GM19043 (cell line): ENCODE measurements around the gene EHMT1.

Experiments used
- ATAC-seq: cut with Tn5 transposase; IDR thresholded peaks from one replicate; pipeline ENCODE4 v1.9.1; 2021; ENCODE audit warnings: low read depth; ENCODE audit not compliant: unreplicated experiment

EHMT1 gene

DNA sequence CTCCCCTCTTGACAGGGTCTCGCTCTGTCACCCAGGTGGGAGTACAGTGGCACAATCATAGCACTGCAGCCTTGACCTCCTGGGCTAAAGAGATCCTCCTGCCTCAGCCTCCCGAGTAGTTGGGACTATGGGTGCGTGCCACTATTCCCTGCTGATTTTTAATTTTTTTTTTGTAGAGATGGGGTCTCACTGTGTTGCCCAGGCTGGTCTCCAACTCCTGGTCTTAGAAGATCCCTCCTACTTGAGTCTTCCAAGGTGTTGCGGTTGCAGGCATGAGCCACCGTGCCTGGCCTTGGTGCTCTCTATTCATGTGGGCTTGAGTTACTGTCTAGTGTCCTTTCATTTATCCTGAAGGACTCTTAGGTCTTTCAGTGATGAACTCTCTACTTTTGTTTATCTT is 24.1 kb downstream of the EHMT1 start:
- ATAC-seq: no peak

DNA sequence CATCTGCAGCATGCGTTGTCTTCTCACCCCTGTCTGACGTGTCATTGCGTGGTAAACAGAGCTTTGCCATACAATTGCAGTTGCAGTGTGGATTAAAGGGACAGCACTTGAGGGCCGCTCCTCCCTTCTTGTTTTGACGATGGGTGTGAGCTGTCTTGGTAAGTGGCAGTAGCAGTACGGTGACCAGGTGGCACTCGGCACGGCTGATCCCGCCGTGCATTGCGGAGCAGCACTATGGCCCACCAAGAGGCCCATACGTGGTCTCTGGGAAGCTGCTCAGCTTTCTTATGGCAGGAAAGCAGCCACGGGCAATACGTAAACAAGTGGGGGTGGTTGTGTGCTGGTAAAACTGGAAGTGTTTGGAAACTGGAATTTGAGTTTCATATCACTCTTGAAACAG is 25.1 kb downstream of the EHMT1 start:
- no peak for ATAC-seq

DNA sequence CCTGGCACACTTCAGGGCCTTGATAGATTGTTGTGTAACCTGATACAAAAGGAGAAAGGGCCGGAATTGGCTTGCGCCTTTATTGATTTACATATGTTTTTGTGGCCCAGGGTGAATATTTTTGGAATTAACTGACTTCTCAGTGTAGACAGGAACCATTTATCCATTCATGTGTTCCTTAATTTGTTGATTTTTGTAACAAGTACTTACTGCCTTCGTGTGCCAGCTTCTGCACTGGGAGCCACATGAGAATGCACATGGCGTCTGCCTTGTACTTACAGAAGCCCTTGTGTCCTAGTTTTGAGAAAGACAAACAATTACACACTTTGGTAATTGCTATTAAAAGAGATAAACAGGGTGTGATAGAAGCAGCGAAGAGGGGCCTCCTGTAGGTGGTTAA is 26.4 kb downstream of the EHMT1 start:
- ATAC-seq: no peak

DNA sequence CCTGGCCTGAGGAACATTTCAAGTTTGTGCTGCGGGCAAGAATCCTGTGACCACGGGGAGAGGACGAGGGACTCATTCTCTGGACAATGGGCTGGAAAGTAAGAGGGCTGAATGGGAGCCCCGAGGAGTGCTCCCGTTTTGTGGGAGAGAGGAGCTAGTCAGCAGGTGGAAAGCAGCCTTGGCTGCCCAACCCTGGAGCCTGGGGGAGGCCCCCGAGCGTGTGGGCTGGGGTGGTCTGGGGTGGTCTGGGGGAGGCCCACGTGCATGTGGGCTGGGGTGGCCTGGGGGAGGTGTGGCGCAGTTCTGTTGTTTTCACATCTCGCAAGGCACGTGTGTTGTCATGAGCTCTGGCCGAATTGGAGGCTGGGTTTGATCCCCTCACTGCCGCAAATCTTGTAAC is 27.5 kb downstream of the EHMT1 start:
- no peak for ATAC-seq

DNA sequence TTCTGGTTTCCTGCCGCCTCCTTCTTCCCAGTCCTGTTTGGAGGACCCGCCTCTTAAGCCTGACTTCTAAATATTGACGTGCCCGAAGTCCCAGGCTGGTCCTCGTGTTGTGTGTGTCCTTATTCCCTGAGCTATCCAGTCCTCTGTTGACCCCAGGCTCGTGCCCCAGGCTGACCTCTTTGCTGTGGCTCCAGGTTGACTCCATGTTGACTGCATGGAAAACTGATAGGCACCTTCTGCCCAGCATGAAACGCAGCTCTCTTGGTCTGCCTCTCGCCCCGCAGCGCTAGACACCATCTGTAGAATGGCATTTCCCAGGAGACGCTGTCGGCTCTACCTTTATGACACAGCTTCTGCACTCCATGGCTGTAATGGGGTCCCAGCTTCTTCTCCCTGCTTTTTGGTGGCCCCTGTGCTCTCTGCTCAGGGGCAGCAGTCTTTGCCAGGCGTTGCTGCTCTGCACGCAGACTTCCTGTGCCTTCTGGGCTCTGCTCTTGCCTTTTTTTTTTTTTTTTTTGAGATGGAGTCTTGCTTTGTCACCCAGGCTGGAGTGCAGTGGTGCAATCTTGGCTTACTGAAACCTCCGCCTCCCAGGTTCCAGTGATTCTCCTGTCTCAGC is 28.4 kb downstream of the EHMT1 start:
- ATAC-seq: no peak

DNA sequence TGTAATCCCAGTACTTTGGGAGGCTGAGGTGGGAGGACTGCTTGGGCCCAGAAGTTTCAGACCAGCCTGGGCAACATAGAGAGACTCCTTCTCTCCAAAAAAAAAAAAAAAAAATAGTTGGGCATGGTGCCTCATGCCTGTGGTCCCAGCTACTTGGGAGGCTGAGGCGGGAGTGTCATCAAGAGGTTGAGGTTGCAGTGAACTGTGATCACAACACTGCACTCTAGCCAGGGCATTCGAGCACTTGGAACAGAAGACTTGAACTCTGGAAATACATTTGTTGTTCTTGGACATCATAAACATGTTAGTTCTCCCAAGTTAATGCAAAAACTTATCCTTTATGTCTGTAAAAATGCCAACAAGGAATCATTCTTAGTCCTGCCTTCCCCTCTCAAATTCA is 29.6 kb downstream of the EHMT1 start:
- no peak for ATAC-seq

DNA sequence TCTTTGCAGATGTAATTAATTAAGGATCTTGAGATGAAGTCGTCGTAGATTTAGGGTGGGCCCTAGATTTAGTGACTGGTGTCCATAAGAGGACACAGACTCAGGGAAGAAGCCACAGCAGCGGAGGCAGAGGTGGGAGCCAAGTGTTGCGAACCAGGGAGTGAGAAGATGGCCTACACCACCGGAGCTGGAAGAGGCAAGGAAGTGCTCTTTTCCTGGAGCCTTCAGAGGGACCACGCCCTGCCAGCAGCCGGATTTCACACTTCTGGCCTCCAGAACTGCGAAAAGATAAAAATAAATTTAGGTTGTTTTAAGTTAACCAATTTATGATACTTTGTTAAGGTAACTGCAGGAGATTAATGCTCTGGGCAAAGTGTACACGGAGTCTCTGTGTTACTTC is 30.7 kb downstream of the EHMT1 start:
- ATAC-seq: no peak

DNA sequence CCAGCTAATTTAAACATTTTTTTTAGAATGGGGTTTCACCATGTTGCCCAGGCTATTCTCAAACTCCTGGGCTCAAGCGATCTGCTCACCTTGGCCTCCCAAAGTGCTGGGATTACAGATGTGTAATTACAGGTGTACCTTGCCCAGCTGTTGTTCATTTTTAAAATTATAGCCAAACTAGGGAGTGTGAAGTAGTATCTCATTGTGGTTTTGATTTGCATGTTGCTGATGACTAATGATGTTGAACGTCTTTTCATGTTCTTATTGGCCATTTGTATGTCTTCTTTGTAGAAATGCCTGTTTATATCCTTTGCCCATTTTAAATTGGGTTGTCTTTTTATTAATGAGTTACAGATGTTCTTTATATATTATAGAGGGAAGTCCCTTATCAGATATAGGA is 31.5 kb downstream of the EHMT1 start:
- no peak for ATAC-seq

DNA sequence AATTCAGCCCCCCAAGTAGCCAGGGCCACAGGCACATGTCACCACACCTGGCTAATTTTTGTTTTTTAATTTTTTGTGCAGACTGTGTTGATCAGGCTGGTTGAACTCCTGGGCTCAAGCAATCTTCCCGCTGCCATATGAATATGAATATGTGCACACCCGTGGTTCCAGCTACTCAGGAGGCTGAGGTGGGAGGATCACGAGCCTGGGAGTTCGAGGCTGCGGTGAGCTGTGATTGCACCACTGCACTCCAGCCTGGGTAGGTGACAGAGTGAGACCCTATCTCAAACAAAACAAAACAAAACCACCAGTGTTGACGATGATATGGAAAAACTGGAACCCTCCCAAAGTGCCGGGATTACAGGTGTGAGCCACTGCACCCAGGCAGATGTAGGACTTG is 32.0 kb downstream of the EHMT1 start:
- ATAC-seq: no peak

DNA sequence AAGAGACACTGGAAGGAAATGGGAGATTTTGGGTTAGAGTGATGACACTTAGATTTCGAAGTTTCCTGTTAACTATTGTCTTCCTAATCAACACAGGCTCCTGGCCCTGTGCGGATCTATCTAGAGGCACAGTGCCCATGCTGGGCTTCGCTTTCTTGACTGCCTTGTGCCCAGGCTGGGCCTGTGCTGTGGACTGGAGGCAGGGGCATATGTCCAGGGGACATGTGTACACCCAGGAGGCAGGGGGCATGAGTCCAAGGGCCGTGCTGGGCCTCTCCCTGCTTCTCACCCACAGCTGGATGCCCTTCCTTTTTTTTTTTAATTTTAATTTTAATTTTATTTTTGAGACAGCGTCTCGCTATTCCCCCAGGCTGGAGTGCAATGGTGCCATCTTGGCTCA is 37.6 kb downstream of the EHMT1 start:
- no peak for ATAC-seq

DNA sequence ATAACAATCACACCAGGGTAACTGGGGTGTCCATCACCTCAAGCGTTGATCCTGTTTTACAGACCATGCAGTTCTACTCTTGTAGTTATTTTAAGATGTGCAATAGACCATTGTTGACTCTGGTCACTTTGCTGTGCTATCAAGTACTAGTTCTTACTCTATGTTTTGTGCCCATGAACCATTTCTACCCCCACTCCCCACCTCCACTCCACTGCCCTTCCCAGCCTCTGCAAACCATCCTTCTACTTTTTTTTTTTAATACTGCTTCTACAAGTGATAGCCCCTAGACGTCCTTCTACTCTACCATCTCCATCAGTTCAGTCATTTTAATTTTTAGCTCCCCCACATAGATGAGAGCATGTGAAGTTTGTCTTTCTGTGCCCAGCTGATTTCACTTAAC is 38.8 kb downstream of the EHMT1 start:
- ATAC-seq: no peak

DNA sequence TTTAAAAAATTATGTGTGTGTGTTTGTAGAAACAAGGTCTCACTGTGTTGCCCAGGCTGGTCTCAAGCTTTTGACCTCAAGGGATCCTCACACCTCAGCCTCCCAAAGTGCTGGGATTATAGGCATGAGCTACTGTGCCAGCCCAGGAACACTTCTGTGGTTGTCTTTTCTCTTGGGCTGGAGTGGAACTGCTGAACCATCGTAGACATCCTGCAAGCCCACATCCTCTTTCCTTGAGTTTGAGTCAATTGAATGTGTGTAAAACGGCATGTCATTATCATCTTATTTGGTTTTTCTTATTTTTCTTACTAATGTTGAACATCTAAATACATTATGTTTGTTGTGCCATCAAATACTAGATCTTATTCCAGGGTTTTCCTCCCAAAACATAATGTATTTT is 40.0 kb downstream of the EHMT1 start:
- ATAC-seq: no peak

DNA sequence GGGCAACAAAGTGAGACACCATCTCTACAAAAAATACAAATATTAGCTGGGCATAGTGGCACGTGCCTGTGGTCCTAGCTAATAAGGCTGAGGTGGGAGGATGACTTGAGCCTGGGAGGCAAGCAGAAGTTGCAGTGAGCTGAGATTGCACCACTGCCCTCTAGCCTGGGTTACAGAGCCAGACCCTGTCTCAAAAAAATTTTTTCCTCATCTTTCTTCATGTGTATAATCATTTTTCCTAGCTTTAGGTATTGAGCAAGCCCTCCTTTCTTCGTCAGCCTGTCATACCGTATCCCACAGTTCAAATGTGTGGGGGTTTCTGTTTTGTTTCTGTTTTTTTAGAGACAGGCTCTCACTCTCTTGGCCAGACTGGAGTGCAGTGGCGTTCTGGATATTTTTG is 41.3 kb downstream of the EHMT1 start:
- no peak for ATAC-seq

DNA sequence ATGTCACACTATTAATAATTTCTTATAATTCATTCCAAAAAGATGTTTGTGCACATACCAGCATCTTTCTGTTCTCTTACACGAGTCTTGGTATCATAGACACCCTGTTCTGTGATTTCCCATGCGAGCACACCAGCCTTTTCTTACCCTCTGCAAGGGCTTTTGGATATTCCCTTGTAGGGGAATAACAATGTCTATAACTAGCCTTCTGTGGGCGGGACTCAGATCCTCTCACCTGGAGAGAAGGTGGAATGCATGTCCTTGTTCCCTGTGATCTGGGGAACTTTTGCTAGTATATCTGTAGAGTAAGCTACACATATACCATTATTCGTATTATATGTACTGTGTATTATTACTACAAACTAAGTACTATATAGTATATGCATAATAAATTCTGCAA is 44.8 kb downstream of the EHMT1 start:
- no peak for ATAC-seq

DNA sequence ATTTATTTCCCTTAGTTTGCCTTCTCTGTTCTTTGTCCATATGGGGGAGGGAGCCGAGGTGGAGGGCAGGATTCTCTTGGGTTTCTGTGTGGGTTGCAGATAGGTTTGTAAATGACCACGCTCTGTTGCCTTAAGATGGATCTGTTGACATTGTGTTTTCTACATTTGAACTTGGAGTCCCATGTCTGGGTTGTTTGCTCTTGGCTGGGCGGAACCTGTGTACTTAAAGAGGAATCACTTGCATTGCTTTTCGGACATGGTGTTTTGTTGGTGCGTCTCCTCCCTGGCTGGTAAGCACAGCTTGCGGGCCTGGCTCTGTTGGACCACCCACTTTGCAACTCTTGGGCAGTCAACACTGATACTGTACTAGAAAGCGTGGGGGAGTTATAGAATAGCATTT is 45.9 kb downstream of the EHMT1 start:
- ATAC-seq: no peak

DNA sequence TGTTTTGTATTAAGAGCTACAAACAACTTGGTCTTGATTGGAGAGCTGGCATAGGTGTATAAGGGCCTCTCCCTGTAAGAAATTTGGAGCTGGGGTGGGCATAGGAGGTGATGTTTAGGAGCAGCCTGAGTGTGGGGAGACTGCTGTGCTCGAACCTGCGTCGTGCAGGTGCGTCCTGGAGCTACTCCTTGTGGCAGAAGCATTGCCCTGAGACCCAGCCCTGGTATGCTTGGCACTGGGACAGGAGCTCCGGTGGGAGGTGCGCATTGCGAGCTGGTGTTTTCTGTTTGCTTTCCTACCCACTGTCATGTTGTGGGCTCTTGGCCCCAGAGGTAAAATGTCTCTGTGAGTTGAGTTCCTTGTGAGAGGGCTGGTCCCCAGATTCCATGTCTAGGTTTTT is 46.4 kb downstream of the EHMT1 start:
- ATAC-seq: no peak

DNA sequence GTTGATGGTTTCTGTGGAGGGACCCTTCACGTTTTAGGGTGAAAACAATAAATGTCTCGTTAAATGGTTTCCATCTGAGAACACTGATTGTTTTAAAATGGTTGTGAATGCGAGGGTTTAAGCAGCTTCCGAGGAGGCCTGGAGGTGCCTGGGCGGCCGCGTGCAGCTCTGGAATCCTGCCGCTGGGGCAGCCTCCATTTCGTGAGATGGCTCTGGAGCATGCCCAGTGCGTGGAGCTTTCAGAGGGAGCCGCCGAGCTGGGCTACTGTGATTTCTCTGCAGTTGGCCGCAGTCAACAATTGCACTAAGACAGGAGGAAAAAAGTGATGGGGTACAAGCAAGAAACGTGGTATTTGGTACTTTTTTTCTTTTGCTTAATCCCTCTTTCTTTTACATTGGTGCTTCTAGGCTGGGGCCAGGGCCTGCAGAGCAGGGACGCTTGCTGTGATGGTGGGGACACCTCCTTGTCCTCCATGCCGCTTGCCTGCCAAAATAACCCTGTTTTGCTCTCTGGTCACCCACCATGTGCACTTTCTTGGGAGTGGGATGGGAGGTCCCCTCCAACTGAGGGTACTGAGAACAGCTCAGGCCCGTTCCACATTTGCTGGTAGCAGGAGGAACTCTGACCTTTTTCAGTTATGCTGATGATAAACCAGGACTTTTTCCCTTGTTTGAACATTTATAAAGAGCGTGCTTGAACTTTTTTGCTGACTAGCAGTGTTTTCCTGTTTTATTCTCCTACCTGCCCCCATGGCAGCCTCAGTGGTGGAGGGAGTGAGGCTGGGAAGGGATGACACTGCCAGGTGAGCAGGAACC is 47.1 kb downstream of the EHMT1 start:
- no peak for ATAC-seq

DNA sequence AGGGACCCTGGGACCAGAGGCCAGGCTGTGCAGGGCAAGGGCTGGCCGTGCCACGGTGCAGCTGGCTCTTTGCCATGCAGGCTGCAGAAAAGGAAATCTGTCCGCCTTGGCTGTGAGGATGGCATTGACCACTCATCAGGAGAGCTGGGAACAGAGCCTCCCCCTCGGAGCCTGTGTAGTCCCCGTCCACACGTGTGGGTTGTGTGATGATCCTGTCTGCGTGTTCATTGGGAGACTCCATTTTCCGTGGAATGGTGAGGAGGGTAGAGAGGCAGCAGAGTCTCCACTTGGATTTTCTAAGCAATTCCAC is 47.7 kb downstream of the EHMT1 start:
- no peak for ATAC-seq

DNA sequence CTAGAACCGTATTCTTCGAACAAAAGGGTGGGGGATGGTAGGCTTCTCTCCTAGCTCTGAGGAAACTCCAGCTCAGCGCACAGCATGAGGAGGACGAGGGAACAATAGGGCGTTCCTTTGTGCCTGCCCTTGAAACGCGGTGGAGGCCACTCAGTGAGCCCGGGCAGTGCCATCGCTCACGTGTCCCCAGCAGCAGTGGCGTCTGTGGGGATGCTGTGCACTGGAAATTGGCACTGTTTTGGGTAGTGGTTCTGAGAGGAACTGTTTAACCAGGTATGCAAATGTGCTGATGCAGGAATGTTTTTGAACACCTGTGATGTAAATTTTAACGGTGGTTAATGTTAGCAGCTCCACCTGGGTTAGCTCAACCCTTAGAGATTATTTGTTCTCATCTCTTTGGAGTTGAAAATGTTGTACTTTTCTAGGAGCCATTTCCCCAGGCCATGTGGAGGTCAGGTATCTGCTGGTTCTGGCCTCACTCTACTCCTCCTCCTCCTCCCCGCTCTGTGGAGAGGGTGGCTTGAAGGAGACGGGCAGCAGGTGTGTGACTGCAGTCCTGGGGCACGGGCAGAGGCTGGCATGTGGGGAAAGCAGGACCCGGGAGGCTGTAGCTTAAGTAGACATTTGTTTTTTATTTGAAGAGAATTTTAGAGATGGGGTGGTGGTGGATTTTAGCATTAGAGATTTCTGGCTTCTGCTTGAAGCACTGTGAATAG is 48.3 kb downstream of the EHMT1 start:
- ATAC-seq: no peak

DNA sequence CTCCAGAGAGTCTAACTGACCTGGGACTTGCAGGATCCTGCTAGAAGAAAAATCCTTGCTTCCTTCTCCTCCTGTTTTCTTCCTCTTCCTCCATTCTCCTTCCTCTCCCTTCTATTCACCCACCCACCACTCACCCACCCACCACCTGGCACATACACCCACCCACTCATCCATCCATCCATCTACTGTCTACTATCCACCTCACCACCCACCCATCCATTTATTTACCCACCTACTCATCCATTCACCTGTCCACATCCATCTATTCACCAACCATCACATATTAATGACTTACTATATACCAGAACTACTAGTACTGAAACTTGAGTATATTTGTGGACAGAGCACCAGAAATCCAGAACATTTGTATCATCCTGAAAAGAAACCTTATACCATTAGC is 49.4 kb downstream of the EHMT1 start:
- ATAC-seq: no peak

DNA sequence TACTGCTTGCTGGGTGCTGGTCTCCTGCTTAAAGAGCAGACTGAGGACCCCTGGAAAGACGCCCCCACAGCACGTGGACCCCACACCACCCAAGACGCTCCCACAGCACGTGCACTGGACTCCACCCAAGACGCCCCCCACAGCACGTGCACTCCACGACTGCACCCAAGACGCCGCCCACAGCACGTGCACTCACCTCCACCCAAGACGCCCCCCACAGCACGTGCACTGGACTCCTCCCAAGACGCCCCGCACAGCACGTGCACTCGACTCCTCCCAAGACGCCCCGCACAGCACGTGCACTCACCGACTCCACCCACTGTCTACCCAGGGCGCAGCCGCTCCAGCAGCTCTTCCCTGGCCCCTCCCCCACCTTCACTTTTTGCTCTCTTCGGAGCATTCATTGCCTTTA is 50.5 kb downstream of the EHMT1 start:
- ATAC-seq: no peak
